ENCODE measurements around the gene SEPHS2.
"Not testable (repeated sequence)": the region's sequence is repeated elsewhere in the genome, so short reads cannot be mapped to it uniquely, and the experiment has no call there.

SEPHS2 gene

DNA sequence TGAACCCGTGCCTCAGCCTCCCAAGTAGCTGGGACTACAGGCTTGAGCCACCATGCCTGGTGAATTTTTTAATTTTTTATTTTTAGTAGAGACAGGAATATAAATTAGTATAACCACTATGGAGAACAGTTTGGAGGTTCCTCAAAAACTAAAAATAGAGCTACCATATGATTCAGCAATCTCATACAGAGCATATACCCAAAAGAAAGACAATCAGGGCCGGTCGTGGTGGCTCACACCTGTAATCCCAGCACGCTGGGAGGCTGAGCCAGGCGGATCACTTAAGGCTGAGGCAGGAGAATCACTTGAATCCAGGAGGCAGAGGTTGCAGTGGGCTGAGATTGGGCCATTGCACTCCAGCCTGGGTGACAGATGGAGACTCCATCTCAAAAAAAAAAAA, 15.8 kb upstream of the SEPHS2 start:
- not testable (repeated sequence) for DNase-seq

DNA sequence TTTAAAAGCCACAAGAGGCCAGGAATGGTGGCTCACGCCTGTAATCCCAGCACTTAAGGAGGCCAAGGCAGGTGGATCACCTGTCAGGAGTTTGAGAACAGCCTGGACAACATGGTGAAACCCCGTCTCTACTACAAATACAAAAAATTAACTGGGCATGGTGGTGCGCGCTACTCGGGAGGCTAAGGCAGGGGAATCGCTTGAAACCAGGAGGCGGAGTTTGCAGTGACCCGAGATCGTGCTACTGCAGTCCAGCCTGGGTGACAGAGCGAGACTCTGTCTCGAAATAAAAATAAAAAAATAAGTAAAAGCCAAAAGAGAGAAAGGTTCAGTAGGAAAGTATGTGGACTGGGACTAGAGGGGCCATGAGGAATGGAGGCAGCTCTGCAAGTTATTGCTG, 13.8 kb upstream of the SEPHS2 start:
- no peak for DNase-seq

DNA sequence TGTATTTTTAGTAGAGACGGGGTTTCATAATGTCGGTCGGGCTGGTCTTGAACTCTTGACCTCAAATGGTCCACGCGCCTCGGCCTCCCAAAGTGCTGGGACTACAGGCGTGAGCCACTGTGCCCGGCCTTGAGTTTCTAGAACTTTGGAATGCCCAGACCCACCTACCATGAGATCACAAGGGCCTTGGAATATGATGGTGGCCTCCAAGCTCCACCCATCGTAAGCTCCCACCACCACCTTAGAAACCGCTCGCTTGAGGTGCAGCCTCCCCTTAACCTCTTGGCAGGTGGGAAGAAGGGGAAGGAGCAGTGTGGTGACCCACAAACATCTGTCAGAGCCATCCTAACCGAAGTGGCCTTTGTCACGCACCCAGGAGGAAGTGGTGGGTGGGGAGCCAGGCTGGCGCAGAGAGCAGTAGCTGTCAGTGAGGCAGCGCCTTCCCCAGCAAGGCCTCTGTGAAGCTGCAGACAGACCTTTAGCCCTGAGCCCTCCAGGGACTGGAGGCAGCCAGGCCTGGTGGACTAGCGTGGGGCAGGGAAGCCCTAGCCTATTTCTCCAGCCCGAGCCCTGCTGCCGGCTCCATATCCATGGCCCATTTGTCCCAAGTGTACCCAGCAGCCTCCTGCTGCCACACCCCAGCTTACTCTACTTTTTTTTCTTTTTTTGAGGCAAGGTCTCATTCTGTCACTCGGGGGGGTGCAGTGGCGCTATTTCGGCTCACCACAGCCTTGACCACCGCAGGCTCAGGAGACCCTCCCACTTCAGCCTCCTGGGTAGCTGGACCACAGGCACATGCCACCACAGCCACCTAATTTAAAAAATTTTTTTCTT, 13.1 kb upstream of the SEPHS2 start:
- DNase-seq, result no peak

DNA sequence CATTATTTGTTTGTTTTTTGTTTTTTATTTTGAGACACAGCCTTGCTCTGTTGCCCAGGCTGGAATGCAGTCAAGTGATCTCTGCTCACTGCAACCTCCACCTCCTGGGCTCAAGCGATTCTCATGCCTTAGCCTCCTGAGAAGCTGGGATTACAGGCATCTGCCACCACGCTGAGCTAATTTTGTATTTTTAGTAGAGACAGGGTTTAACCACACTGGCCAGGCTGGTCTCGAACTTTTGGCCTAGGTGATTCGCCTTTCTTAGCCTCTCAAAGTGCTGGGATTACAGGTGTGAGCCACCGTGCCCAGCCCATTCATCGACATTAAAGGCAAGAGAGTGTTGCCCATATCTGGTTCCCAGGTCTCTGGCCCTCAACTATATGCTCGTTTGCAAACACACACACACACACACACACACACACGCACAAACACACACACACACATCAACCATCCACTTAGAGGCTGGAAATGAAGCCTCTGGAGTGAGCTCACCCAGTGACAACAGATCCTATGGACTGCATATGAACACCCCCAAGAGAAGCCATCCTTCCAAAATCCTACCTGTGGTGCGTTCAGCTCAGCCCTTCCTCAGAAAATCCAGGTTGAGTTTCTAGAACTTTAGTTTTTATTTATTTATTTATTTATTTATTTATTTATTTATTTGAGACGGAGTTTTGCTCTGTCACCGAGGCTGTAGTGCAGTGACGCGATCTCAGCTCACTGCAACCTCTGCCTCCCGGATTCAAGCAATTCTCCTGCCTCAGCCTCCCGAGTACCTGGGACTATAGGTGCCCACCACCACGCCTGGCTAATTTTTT, 12.3 kb upstream of the SEPHS2 start:
- no peak for DNase-seq

DNA sequence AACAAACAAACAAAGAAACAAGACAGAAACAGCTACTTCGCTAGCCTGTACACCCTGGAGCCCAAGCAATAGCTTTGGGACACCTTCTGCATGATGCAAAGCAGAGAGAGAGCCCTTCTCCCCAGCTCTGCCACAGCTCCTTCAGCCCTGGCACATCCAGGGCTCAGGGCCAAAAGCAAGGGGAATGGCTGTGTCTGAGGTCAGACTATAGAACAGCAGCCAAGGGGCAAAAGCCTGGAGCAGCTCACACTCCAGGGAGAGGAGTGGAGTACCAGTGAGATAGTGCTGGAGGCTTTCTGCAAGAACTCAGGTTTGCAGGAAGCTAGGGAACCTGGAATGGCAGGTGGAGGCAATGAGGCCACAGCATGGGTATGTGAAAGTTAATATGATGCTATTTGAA, 11.6 kb upstream of the SEPHS2 start:
- no peak for DNase-seq

DNA sequence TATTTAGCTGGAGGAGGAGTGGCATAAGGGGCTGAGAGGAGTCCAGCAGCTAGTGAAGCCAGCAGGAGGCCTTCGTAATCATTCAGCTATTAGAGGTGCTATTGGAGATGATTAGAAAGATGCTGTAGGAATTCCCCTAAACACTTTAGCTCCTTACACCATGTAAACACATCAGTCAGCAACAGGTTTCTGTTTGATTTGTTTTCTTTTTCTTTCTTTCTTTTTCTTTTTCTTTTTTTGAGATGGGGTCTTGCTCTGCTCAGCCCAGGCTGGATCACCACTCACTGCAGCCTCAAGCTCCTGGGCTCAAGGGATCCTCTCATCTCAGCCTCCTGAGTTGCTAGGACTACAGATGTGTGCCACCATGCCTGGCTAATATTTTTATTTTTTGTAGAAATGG, 10.6 kb upstream of the SEPHS2 start:
- DNase-seq, result no peak

DNA sequence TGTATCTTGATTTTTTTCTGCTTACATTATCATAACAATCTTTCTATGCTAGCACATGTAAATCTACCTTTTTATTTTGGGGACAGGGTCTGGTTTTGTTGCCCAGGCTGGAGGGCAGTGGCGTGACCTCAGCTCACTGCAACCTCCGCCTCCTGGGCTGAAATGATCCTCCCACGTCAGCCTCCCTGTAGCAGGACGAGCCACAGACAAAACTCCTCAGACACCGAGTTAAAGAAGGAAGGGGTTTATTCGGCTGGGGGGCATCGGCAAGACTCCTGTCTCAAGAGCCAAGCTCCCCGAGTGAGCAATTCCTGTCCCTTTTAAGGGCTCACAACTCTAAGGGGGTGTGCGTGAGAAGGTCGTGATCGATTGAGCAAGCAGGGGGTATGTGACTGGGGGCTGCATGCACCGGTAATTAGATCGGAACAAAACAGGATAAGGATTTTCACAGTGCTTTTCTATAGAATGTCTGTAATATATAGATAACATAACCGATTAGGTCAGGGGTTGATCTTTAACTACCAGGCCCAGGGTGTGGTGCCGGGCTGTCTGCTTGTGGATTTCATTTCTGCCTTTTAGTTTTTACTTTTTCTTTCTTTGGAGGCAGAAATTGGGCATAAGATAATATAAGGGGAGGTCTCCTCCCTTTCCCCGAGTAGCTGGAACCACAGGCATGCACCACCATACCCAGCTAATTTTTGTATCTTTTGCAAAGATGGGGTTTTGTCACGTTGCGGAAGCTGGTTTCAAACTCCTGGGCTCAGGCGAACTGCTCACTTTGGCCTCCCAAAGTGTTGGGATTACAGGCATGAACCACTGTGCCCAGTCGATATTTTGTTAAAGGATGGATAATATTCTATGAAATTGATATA, 7.3 kb upstream of the SEPHS2 start:
- not testable (repeated sequence) for DNase-seq

DNA sequence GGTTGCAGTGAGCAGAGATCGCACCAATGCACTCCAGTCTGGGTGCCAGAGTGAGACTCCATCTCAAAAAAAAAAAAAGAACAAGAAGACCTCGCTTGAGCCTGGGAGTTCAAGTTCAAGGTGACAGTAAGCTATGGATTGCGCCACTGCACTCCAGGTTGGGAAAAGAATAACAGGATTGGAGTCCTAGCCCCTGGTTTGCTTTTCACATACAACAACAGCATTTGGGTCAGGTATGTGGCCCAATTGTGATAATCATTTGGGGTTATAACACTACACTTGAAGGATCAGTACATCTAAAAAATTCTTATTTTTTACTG, 3.4 kb upstream of the SEPHS2 start:
- DNase-seq, result no peak

DNA sequence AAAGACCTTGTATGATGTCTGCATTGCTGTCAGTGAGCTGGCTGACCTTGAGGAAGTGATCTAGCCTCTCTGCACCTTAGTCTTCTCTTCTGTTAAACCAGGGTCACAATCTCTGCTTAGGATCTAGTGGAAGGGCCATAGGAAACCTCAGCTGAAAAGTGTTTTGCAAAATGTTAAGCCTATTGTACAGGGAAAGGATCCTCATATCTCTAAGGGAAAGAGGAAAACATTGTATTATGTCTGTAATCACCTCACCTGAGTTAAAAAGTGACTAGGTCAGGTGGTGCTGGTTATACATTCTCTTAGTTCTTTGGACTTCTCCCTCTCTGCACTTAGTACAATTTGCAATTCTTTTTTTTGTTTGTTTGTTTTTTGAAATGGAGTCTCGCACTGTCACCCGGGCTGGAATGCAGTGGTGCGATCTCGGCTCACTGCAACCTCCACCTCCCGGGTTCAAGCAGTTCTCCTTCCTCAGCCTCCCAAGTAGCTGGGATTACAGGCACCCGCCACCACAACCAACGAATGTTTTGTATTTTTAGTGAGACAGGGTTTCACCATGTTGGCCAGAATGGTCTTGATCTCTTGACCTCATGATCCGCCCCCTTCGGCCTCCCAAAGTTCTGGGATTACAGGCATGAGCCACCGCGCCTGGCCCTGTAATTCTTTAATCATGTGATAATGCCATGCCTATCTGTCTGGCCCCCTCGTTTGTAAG, 2.0 kb upstream of the SEPHS2 start:
- no peak for DNase-seq

DNA sequence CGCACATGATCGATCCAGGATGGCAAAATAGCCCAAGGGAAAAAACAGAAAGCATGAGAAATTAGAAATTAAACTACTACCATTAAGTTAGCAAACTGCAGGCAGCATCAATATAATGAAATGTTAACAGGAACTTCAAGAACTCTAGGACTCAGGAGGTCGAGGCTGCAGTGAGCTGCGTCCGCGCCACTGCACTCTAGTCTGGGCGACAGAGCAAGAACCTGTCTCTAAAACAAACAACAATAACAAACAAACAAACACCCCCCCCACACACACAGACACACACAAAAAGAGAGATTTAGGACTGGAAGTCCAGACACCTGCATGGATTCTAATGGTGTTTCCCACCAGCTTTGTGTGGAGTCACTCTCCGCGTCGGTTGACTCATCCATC, 525 bp upstream of the SEPHS2 start:
- no peak for DNase-seq

DNA sequence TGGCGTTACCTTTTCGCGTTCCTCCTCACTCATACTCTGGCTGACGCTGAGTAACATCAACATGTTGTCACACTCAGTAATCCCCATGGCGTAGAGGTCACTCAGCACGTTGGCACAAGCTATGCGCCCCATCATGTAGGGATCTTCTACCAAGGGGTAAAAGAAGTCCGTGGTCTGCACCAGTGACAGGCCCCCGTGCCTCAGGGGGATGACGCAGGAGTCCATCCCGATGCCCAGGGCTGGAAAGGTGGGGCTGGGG, 596 bp downstream of the SEPHS2 start:
- no peak for DNase-seq

DNA sequence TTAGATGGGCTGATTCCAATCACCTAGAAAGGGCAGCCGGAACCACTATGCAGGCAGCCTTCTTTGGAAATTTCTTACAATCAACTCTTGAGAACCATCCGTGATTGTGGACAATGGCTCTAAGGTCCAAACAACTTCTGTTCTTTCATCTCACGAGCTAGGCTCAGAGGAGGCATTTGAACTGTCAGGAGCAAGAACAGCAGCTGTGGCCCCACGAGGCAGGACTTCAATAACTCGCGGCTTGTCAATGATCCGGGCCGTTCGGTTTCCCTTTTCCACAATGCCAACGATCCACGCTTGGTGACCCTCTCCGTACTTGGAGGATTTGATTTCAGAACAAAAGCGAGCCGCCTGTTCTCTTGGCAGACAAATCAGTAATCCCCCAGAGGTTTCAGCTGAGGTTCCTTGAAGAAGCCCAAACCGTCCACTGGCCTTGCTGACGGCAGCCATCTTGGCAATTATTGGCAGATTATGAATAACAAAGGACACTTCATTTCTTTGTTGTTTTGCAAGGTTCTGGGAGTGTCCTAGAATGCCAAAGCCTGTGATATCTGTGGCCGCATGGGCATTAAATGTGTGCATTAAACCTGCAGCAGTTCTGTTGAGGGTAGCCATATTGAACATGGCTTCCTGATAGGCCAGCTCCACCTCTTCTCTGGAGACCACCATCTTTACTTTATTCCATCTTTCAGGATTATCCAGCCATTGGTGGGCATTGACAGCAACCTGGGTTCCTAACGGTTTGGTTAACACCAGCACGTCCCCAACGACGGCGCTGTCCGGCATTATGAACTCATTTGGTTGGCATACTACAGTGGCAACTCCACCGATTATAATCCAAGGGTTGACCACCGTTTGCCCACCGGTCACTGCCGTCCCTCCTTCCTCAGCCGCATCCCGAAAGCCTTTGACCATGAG, 1.2 kb downstream of the SEPHS2 start:
- peak; percentile 46 for DNase-seq

DNA sequence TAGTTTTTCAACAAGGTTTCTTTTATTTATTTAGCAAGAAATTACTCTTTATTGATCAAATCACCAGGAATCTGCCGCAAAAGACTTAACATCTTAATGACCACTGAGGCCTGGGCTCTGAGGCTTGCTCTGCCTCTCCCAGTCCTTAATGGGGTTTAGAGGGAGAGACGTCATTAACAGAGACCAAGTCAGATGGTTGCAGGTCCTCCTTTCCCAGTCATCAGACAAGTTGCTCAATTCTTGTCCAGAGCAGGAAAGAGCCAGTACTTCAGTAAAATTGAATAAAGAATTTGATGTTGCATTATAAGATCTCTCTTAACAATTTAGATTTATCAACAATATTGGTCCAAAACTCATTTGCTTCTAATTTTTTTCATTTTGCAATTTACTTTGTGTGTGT, 2.0 kb downstream of the SEPHS2 start:
- peak; percentile 22 for DNase-seq

DNA sequence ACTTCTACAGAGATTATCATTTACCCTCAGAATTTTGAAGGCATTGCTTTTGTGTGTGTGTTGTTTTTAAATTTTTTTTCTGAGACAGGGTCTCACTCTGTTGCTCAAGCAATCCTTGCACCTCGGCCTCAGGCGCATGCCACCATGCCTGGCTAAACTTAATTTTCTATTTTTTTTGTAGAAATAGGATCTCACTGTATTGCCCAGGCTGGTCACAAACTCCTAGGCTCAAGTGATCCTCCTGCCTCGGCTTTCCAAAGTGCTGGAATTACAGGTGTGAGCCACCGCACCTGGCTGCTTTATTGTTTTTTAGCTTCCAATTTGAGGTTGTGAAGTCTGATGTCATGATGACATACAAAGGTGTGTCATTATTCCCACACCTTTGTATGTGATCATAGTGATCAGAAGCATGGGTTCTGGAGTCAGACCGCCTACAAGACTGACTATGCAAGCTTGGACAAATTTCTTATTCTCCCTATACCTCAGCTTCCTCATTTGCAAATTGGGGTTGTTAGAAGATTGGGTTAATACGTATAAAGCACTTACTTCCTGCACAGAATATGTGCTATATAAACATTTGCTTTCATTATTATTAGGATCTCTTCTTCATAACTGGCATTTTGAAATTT, 5.8 kb downstream of the SEPHS2 start:
- DNase-seq, result no peak

DNA sequence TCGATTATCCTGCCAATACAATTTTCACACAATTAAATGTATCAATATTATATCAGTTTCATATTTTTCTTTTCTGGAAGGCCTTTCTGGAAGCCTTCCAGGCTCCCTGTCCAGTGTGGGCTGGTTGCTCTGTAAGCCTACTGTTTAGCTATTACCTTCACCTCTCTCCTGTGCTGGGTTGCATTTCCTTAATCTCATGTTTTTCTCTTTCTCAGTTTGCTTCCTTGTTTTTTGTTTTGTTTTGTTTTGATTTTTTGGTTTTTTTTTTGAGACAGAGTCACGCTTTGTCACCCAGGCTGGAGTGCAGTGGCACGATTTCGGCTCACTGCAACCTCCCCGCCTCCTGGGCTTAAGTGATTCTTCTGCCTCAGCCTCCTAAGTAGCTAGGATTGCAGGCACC, 6.8 kb downstream of the SEPHS2 start:
- DNase-seq, result no peak

DNA sequence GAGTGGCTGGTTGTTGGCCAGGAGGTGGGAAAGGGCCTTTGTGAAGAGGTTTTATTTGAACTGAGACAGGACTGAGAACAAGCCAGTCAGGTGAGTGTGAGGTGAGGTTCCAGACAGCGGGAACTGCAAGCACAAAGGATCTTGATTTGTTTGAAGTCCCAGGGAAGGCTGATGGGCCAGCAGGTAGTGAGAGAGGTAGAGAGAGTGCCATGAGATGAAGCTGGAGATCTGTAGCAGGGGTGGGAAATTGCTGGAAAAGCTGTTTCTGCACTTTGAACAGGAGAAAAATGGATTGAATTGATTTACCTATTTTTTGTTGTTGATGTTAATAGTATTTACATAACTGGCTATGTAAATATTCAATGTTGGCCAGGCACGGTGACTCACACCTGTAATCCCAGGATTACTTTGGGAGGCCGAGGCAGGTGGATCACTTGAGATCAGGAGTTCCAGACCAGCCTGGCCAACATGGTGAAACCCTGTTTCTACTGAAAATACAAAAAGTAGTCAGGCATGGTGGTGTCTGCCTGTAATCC, 8.1 kb downstream of the SEPHS2 start:
- DNase-seq, result no peak

DNA sequence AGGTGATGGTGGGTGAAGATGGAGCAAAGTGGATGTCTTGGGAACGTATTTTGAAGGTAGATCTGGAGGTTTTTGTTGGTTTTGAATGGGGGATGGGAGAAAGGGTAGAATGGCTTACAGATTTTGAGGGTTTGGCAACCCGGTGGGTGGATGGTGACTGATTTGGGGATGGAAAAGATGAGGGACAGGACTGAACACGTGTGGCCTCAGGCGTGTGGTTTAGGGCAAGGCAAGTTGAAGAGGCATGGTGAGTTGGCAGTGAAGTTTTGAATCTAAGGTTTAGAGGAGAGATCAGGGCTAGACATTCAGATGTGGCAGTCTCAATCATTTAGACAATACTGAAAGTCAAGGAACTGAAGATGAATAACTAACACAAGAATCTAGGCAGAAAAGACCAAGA, 10.8 kb downstream of the SEPHS2 start:
- no peak for DNase-seq

DNA sequence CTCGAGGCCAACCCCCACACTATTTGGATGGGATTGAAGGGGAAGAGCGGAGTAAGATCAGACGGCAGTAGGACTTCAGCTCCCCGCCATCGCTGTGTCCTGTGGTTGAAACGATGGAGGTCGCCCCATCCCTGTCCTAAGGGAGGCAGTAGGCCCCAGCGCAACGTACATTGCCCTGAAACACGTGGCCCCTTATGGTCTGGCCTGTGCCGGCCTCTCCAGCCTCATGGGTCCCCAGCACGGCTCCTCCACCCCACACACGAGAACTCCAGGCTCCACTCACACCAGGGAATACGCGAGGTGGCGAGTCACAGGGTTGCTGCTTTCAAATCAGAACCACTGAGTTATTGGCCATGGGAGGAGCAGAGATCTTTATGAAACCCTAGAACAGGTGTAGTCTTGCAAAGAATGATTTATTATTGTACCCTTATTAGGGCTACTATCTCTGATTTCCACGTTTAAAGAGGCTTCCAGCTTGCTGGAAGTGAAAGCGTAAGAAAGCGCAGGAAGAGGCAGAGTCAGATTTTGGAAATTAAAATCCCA, 15.2 kb downstream of the SEPHS2 start:
- DNase-seq, result no peak

DNA sequence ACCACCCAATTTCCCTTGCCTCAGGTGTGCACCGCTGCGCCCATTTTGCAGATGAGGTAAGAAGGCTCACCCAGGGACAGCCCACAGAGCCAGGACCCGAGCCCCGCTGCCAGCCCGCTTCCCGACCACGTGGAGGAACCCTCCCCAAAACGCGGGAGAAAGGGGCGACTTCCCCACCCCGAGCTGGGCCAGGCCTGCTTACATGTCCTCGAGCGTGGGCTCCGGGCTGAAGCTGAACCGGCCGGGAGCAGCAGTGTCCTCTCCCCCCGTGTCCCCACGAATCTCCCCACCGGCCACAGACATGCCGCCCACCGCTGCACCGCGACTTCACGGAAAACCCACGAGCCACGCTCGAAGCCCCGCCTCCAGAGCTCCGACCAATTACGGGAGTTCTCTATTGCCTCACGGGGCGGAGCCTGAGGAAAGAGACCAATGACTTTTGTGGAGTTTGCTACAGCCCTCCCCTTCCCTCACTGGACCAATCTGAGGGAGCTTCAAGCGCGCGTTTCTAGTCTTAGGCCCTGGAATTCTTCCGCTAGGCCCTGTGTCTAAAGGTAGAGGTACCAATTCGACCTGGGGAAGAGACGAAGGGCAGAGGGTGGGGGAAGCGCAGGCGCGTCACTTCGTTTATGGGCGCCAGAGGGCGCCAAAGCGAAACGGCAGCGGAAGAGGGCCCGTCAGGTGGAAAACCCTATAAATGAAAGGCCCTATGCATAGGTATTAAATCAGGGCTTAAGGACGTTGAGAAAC, 15.8 kb downstream of the SEPHS2 start, which contains the start of gene DCTPP1:
Gene DCTPP1 (minus strand): TSS at position 353 of the 750 bp plus-strand sequence. CDS start 50 bp downstream, at position 303.
- peak; percentile 100 for DNase-seq

DNA sequence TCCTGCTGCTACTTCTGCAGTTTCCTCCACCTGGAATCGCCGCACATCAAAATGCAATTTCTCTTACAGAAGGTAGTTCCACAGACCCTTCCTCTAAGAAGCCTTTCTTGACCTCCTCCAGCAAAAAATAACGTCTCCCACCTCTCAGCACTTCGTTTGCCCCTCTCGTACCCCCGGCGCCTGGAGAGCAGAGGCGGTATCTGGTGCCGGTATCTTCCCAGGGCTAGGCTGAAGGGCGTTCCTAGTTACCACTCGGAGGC, 16.3 kb downstream of the SEPHS2 start:
- DNase-seq, result no peak
